KOPT-K1 (cell line): ENCODE results near the gene DFFA.

Experiments used
- H3K27ac ChIP-seq: fragments of 200-600 bp; sonication (generic); 2 replicates; pipeline ENCODE4 v1.5.1; 2016; ENCODE audit warnings: antibody characterized with exemption, mild to moderate bottlenecking, low read depth, low read length; ENCODE audit not compliant: poor library complexity, severe bottlenecking
- H3K36me3 ChIP-seq: fragments of 200-600 bp; sonication (generic); 2 replicates; pipeline ENCODE4 v1.5.1; 2017; ENCODE audit warnings: antibody characterized with exemption, mild to moderate bottlenecking, low read length, moderate library complexity; ENCODE audit not compliant: insufficient read depth
- H3K9me3 ChIP-seq: fragments of 200-600 bp; sonication (generic); 2 replicates; pipeline ENCODE4 v1.5.1; 2017; ENCODE audit warnings: antibody characterized with exemption, low read length, mild to moderate bottlenecking; ENCODE audit not compliant: insufficient read depth, poor library complexity, severe bottlenecking

DFFA gene

DNA sequence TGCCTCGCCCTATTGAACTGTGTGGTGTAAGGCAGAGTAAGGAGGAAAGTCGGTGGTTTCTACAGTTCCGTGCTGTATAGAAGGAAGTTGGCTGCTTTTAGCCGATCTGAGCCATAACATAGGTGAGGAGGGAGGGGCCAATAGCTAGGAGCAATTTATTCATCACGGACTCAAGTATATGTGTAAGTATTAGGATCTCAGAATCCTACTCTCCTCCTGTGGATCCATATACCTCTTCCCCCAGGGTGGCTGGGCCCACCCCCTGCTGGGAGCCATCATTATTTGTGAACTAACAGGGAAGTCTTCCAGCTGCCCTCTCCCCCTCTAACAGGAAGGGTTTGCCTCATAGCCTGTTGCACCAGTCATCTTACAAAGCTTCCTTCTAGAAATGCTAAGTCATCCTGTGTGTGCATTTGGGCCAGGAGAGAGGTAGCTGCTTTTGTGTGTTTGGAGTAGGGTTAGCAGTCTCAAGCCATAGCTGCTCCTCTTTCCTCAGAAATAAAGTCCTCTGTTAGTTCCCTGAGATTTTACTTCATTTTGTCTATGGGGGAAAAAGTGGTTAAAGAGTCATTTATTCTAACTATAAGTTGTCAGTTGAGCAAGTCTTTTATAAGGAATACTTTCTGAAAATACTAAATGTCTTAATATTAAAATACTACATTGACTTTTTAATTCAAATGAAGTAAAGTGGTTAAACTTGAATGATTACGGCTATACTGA, 57.0 kb downstream of the DFFA start:
- no peak overlapping the region for H3K27ac ChIP-seq
- H3K9me3 ChIP-seq: no peaks in the 10 kb centered on the region
- H3K36me3 ChIP-seq: peaks cover 100% of the 10 kb centered on the region

DNA sequence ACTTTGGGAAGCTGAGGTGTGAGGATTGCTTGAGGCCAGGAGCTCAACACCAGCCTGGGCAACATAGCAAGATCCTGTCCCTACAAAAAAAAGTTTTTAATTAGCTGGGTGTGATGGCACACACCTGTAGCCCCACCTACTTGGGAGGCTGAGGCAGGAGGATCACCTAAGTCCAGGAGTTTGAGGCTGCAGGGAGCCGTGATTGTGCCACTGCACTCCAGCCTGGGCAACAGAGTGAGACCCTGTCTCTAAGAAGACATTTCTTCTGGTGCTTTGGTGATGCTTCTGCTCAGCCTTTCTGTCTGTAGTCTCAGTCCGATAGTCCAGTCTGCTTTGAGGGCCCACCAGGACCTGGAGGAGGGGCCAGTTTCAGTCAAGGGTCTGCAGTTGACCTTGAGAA, 65.1 kb downstream of the DFFA start:
- no peak overlapping the region for H3K27ac ChIP-seq
- peaks cover 100% of the 10 kb centered on the region for H3K36me3 ChIP-seq
- H3K9me3 ChIP-seq: no peaks in the 10 kb centered on the region
